ENCODE results near the gene APOD.

Gene APOD

GRCh38 chr3:195558602-195559001 lies 25.1 kb downstream of the APOD start:
- no peaks in the 10 kb centered on the region for H3K9me3 Mint-ChIP-seq
- no peak overlapping the region for H3K4me3 Mint-ChIP-seq
- peaks cover 22% of the 10 kb centered on the region for H3K4me1 Mint-ChIP-seq (ENCODE audit: low read depth)
- no peak overlapping the region for H3K27ac Mint-ChIP-seq
- no peaks in the 10 kb centered on the region for H3K36me3 Mint-ChIP-seq (ENCODE audit: low read depth)
- no peaks in the 10 kb centered on the region for H3K27me3 Mint-ChIP-seq (ENCODE audit: low read depth)

GRCh38 chr3:195557322-195557721 lies 26.4 kb downstream of the APOD start:
- Mint-ChIP-seq H3K27me3 (ENCODE audit: low read depth) (no peaks in the 10 kb centered on the region), H3K27ac (no peak overlapping the region), H3K4me1 (ENCODE audit: low read depth) (peaks cover 29% of the 10 kb centered on the region), H3K9me3 (no peaks in the 10 kb centered on the region), H3K4me3 (no peak overlapping the region), H3K36me3 (ENCODE audit: low read depth) (peaks cover 2% of the 10 kb centered on the region)

GRCh38 chr3:195556390-195556789 lies 27.4 kb downstream of the APOD start:
- Mint-ChIP-seq H3K4me3 (peak overlapping the region; percentile 33), H3K9me3 (no peaks in the 10 kb centered on the region), H3K27ac (peak overlapping the region; percentile 17), H3K4me1 (ENCODE audit: low read depth) (peaks cover 36% of the 10 kb centered on the region), H3K27me3 (ENCODE audit: low read depth) (no peaks in the 10 kb centered on the region), H3K36me3 (ENCODE audit: low read depth) (peaks cover 2% of the 10 kb centered on the region)

GRCh38 chr3:195555110-195555509 lies 28.6 kb downstream of the APOD start:
- Mint-ChIP-seq H3K9me3 (no peaks in the 10 kb centered on the region), H3K4me1 (ENCODE audit: low read depth) (peaks cover 45% of the 10 kb centered on the region), H3K36me3 (ENCODE audit: low read depth) (peaks cover 2% of the 10 kb centered on the region), H3K27me3 (ENCODE audit: low read depth) (no peaks in the 10 kb centered on the region), H3K27ac (peak overlapping the region; percentile 86), H3K4me3 (peak overlapping the region; percentile 66)

GRCh38 chr3:195554458-195554857 lies 29.3 kb downstream of the APOD start:
- Mint-ChIP-seq H3K9me3 (no peaks in the 10 kb centered on the region), H3K27ac (peak overlapping the region; percentile 86), H3K36me3 (ENCODE audit: low read depth) (peaks cover 3% of the 10 kb centered on the region), H3K4me1 (ENCODE audit: low read depth) (peaks cover 50% of the 10 kb centered on the region), H3K27me3 (ENCODE audit: low read depth) (no peaks in the 10 kb centered on the region), H3K4me3 (no peak overlapping the region)

GRCh38 chr3:195553268-195553667 lies 30.5 kb downstream of the APOD start:
- Mint-ChIP-seq H3K4me1 (ENCODE audit: low read depth) (peaks cover 52% of the 10 kb centered on the region), H3K27ac (peak overlapping the region; percentile 31), H3K4me3 (no peak overlapping the region), H3K9me3 (no peaks in the 10 kb centered on the region), H3K27me3 (ENCODE audit: low read depth) (no peaks in the 10 kb centered on the region), H3K36me3 (ENCODE audit: low read depth) (peaks cover 3% of the 10 kb centered on the region)

- no peaks in the 10 kb centered on the region for H3K9me3 Mint-ChIP-seq
- H3K4me3 Mint-ChIP-seq = peak overlapping the region; percentile 30
- peak overlapping the region; percentile 96 for H3K27ac Mint-ChIP-seq
- no peaks in the 10 kb centered on the region for H3K27me3 Mint-ChIP-seq (ENCODE audit: low read depth)
- peaks cover 67% of the 10 kb centered on the region for H3K4me1 Mint-ChIP-seq (ENCODE audit: low read depth)
- H3K36me3 Mint-ChIP-seq (ENCODE audit: low read depth) = peaks cover 3% of the 10 kb centered on the region
These were observed 32.3 kb downstream of the APOD start for GRCh38 chr3:195551381-195551978.

- peaks cover 3% of the 10 kb centered on the region for H3K36me3 Mint-ChIP-seq (ENCODE audit: low read depth)
- peaks cover 69% of the 10 kb centered on the region for H3K4me1 Mint-ChIP-seq (ENCODE audit: low read depth)
- H3K4me3 Mint-ChIP-seq = peak overlapping the region; percentile 78
- peak overlapping the region; percentile 96 for H3K27ac Mint-ChIP-seq
- no peaks in the 10 kb centered on the region for H3K9me3 Mint-ChIP-seq
- H3K27me3 Mint-ChIP-seq (ENCODE audit: low read depth) = no peaks in the 10 kb centered on the region
These were observed 33.0 kb downstream of the APOD start for GRCh38 chr3:195550723-195551122.

- Mint-ChIP-seq H3K27ac (peak overlapping the region; percentile 96), H3K4me3 (peak overlapping the region; percentile 78), H3K27me3 (ENCODE audit: low read depth) (no peaks in the 10 kb centered on the region), H3K4me1 (ENCODE audit: low read depth) (peaks cover 69% of the 10 kb centered on the region), H3K9me3 (no peaks in the 10 kb centered on the region), H3K36me3 (ENCODE audit: low read depth) (peaks cover 3% of the 10 kb centered on the region)
These were observed 33.7 kb downstream of the APOD start for GRCh38 chr3:195549931-195550519.

GRCh38 chr3:195548987-195549386 lies 34.8 kb downstream of the APOD start:
- H3K9me3 Mint-ChIP-seq = no peaks in the 10 kb centered on the region
- H3K36me3 Mint-ChIP-seq (ENCODE audit: low read depth) = peaks cover 3% of the 10 kb centered on the region
- peaks cover 70% of the 10 kb centered on the region for H3K4me1 Mint-ChIP-seq (ENCODE audit: low read depth)
- H3K27ac Mint-ChIP-seq = peak overlapping the region; percentile 3
- no peaks in the 10 kb centered on the region for H3K27me3 Mint-ChIP-seq (ENCODE audit: low read depth)
- H3K4me3 Mint-ChIP-seq = no peak overlapping the region

- H3K27ac Mint-ChIP-seq = peak overlapping the region; percentile 58
- H3K9me3 Mint-ChIP-seq = no peaks in the 10 kb centered on the region
- no peaks in the 10 kb centered on the region for H3K27me3 Mint-ChIP-seq (ENCODE audit: low read depth)
- peaks cover 72% of the 10 kb centered on the region for H3K4me1 Mint-ChIP-seq (ENCODE audit: low read depth)
- H3K4me3 Mint-ChIP-seq = peak overlapping the region; percentile 59
- H3K36me3 Mint-ChIP-seq (ENCODE audit: low read depth) = peaks cover 3% of the 10 kb centered on the region
These were observed 35.2 kb downstream of the APOD start for GRCh38 chr3:195548501-195548900.

GRCh38 chr3:195548006-195548405 lies 35.7 kb downstream of the APOD start:
- H3K36me3 Mint-ChIP-seq (ENCODE audit: low read depth) = peaks cover 2% of the 10 kb centered on the region
- H3K27ac Mint-ChIP-seq = peak overlapping the region; percentile 58
- peaks cover 70% of the 10 kb centered on the region for H3K4me1 Mint-ChIP-seq (ENCODE audit: low read depth)
- no peaks in the 10 kb centered on the region for H3K27me3 Mint-ChIP-seq (ENCODE audit: low read depth)
- peak overlapping the region; percentile 3 for H3K4me3 Mint-ChIP-seq
- no peaks in the 10 kb centered on the region for H3K9me3 Mint-ChIP-seq

- Mint-ChIP-seq H3K27me3 (ENCODE audit: low read depth) (no peaks in the 10 kb centered on the region), H3K9me3 (no peaks in the 10 kb centered on the region), H3K27ac (peak overlapping the region; percentile 91), H3K36me3 (ENCODE audit: low read depth) (peaks cover 1% of the 10 kb centered on the region), H3K4me1 (ENCODE audit: low read depth) (peaks cover 62% of the 10 kb centered on the region), H3K4me3 (peak overlapping the region; percentile 75)
These were observed 37.6 kb downstream of the APOD start for GRCh38 chr3:195546130-195546560.

GRCh38 chr3:195544634-195545033 lies 39.1 kb downstream of the APOD start:
- peak overlapping the region; percentile 53 for H3K27ac Mint-ChIP-seq
- H3K36me3 Mint-ChIP-seq (ENCODE audit: low read depth) = peaks cover 6% of the 10 kb centered on the region
- H3K4me1 Mint-ChIP-seq (ENCODE audit: low read depth) = peaks cover 64% of the 10 kb centered on the region
- H3K4me3 Mint-ChIP-seq = peak overlapping the region; percentile 94
- H3K27me3 Mint-ChIP-seq (ENCODE audit: low read depth) = no peaks in the 10 kb centered on the region
- H3K9me3 Mint-ChIP-seq = no peaks in the 10 kb centered on the region

GRCh38 chr3:195544230-195544536 lies 39.6 kb downstream of the APOD start:
- Mint-ChIP-seq H3K4me1 (ENCODE audit: low read depth) (peaks cover 68% of the 10 kb centered on the region), H3K9me3 (no peaks in the 10 kb centered on the region), H3K27me3 (ENCODE audit: low read depth) (no peaks in the 10 kb centered on the region), H3K4me3 (peak overlapping the region; percentile 94), H3K36me3 (ENCODE audit: low read depth) (peaks cover 9% of the 10 kb centered on the region), H3K27ac (peak overlapping the region; percentile 53)

Measured in T-helper 1 cell treated with Interleukin-12 subunit alpha and Interleukin-12 subunit beta and Interleukin-4 antibody, amounts not matched to agents 30 μg/mL and 1 μg/mL, for 36 hours (primary cell).